ENCODE data around the gene DKKL1. TPM values are rescaled to one million over a fixed set of nuclear protein-coding genes. Genes with fewer than 3 reads are reported as not detected.
A peak's percentile ranks its signal among the peaks of the same experiment; 100 is the strongest.

The DKKL1 gene
- polyA plus RNA-seq, 4 donors, result 0.19 to 0.66 TPM; not detected in 2

DNA sequence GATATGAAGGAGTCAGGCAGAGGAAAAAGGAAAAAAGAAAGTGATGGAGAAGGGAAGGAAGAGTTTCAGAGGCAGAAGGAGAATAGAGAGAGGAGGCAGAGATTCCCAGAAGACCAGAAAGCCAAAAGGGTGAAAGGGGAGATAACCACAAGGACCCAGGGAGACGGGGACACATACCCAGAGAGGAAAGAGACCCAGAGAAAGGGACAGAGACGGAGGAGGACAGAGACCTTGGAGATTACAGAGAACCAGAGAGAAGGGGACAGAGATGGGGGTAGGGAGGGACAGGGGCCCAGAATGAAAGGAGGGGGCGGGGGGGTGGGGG lies 58.2 kb downstream of the DKKL1 start:
- Histone ChIP-seq H3K27me3 (ENCODE audit: control insufficient read depth in 3 of 3, insufficient read depth in 3 of 3, low read length in 3 of 3) (peaks cover 20 to 100% (median 47%) of the 10 kb centered on the region in 3 donors), H3K36me3 (ENCODE audit: control insufficient read depth in 3 of 3, insufficient read depth in 2 of 3, low read depth in 1 of 3, low read length in 3 of 3) (no peaks in the 10 kb centered on the region), H3K27ac (ENCODE audit: low read depth in 1 of 3, low read length in 2 of 3) (no peak overlapping the region), H3K4me3 (ENCODE audit: low read depth in 1 of 3, low read length in 3 of 3) (no peak overlapping the region), H3K9me3 (ENCODE audit: control insufficient read depth in 2 of 2, insufficient read depth in 1 of 2, low read depth in 1 of 2, low read length in 1 of 2) (no peaks in the 10 kb centered on the region), H3K4me1 (ENCODE audit: control insufficient read depth in 3 of 3, insufficient read depth in 2 of 3, low read depth in 1 of 3, low read length in 2 of 3) (peaks cover 0 to 2% (median 0%) of the 10 kb centered on the region in 3 donors)
- no peak for DNase-seq
- FAIRE-seq, result no peak
- 14 to 38% (median 29%) methylated on average over 2 to 3 of the region's 3 CpGs for WGBS, 3 donors

DNA sequence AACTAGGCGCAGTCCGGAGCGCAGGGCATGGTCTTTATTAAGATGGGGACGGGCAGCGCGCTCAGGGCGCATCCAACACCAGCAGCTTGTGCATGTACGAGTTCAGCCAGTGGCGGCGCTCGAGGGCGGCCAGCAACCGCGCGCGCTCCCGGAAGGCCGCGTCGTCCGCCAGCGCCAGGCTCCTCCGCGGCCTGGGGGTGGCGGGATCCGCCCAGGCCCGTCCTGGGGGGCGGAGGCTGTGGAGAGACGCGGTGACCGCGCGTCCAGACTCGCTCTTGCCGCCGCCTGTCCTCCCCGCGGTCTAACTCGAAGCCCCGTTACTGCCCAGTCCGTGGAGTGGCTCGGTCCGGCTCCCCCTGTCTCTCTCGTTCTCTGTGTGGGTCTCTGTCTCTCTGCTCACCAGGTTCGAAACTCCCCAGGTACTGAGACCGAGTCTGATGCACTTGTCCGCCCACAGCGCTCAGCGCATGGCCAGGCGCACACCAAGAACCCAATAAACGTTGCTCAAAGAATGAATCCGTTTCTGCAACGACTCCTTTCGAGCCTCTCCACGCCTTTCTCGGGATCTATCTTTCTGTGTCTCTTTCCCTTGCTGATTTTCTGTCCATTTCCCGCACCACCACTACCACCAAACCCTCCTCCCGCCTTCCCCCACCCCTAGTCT lies 58.9 kb downstream of the DKKL1 start:
- Histone ChIP-seq H3K4me1 (ENCODE audit: control insufficient read depth in 3 of 3, insufficient read depth in 2 of 3, low read depth in 1 of 3, low read length in 2 of 3) (peaks cover 0 to 2% (median 0%) of the 10 kb centered on the region in 3 donors), H3K9me3 (ENCODE audit: control insufficient read depth in 2 of 2, insufficient read depth in 1 of 2, low read depth in 1 of 2, low read length in 1 of 2) (no peaks in the 10 kb centered on the region), H3K36me3 (ENCODE audit: control insufficient read depth in 3 of 3, insufficient read depth in 2 of 3, low read depth in 1 of 3, low read length in 3 of 3) (no peaks in the 10 kb centered on the region), H3K4me3 (ENCODE audit: low read depth in 1 of 3, low read length in 3 of 3) (peak overlapping the region in 1 of 3 donors; percentile 18), H3K27me3 (ENCODE audit: control insufficient read depth in 3 of 3, insufficient read depth in 3 of 3, low read length in 3 of 3) (peaks cover 20 to 100% (median 51%) of the 10 kb centered on the region in 3 donors), H3K27ac (ENCODE audit: low read depth in 1 of 3, low read length in 2 of 3) (no peak overlapping the region)
- FAIRE-seq, result no peak
- DNase-seq, result peak in 1 of 2 donors; percentile 41
- 4 to 5% (median 4%) methylated on average over 52 to 58 of the region's 58 CpGs for whole genome bisulfite sequencing, 3 donors

DNA sequence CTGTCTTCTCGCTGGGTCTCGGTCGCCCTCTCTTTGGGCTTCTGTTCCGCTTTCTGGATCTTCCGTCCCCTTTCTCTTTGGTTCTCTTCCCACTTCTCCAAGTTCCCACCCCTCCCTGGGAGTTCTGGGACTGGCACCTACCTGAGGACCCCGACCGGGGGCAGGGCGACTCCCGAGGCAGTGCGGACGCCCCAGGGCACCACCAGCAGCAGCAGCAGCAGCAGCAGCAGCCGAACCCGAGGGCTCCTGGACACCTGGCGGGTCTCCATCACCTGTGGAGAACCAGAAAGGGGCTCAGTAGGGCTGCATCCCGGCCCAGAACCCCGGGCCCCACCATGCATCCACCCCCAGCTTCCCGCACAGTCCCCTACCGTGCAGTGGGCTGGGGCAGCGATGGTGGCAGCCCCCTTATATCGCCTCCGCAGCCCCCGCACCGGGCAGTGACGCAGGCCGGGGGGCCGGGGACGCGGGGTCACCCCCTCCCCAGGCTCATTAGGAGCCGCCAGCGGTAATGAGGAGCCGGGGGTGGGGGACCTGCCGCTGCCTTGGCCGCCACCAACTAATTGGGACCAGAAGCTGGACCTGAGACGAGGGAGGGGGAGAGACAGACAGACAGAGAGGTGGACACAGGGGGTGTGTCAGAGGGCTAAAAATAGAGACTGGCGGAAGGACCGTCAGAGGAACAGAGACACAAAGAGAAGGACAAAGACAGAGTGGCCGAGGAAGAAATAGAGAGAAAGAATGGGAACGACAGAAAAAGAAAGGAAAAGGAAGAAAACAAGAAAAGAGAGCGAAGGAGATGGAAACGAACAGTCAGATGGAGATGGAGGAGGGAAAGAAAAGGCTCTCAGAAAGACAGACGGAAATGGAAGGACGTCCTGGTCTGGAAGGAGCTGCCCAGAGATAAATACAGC lies 59.7 kb downstream of the DKKL1 start, which contains the start of gene PTH2:
Gene PTH2 (minus strand): TSS at position 371 of the 914 bp plus-strand sequence. CDS start 102 bp downstream, at position 269.
- peaks cover 0 to 2% of the 10 kb centered on the region in 2 donors for H3K9me3 ChIP-seq (ENCODE audit: control insufficient read depth in 2 of 2, insufficient read depth in 1 of 2, low read depth in 1 of 2, low read length in 1 of 2)

DNA sequence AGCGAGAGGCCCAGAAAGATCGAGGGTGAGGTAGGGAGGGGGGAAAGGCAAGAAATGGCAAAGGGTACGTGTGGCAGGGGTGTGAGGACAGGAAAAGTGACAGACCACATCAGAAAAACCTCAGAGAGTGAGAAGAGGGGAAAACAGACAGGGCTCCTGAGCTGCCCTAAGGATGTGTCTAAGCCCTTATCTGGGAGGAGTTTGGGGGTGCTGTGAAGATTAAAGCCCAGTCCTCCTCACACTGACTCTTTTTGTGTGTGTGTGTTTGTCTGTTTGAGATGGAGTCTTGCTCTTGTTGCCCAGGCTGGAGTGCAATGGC lies 60.3 kb downstream of the DKKL1 start:
- no peaks in the 10 kb centered on the region for H3K36me3 ChIP-seq (ENCODE audit: control insufficient read depth in 3 of 3, insufficient read depth in 2 of 3, low read depth in 1 of 3, low read length in 3 of 3)
- FAIRE-seq (no peak), DNase-seq (no peak)
- peaks cover 20 to 100% (median 57%) of the 10 kb centered on the region in 3 donors for H3K27me3 ChIP-seq (ENCODE audit: control insufficient read depth in 3 of 3, insufficient read depth in 3 of 3, low read length in 3 of 3)
- H3K9me3 ChIP-seq (ENCODE audit: control insufficient read depth in 2 of 2, insufficient read depth in 1 of 2, low read depth in 1 of 2, low read length in 1 of 2), result peaks cover 0 to 2% of the 10 kb centered on the region in 2 donors
- peaks cover 0 to 2% (median 0%) of the 10 kb centered on the region in 3 donors for H3K4me1 ChIP-seq (ENCODE audit: control insufficient read depth in 3 of 3, insufficient read depth in 2 of 3, low read depth in 1 of 3, low read length in 2 of 3)
- no peak overlapping the region for H3K4me3 ChIP-seq (ENCODE audit: low read depth in 1 of 3, low read length in 3 of 3)
- no peak overlapping the region for H3K27ac ChIP-seq (ENCODE audit: low read depth in 1 of 3, low read length in 2 of 3)
- 0 to 11% (median 8%) methylated on average over 3 of the region's 3 CpGs for WGBS, 3 donors

More for the DNA sequence above, 59.7 kb downstream of the DKKL1 start, which contains the start of gene PTH2:
- H3K4me1 ChIP-seq (ENCODE audit: control insufficient read depth in 3 of 3, insufficient read depth in 2 of 3, low read depth in 1 of 3, low read length in 2 of 3), result peaks cover 0 to 2% (median 0%) of the 10 kb centered on the region in 3 donors
- H3K4me3 ChIP-seq (ENCODE audit: low read depth in 1 of 3, low read length in 3 of 3), result peak within 1 kb of the TSS in 1 of 3 donors; percentile 18
- no peak within 1 kb of the TSS for H3K27ac ChIP-seq (ENCODE audit: low read depth in 1 of 3, low read length in 2 of 3)
- no peaks in the 10 kb centered on the region for H3K36me3 ChIP-seq (ENCODE audit: control insufficient read depth in 3 of 3, insufficient read depth in 2 of 3, low read depth in 1 of 3, low read length in 3 of 3)
- FAIRE-seq, result no peak
- peaks cover 20 to 100% (median 56%) of the 10 kb centered on the region in 3 donors for H3K27me3 ChIP-seq (ENCODE audit: control insufficient read depth in 3 of 3, insufficient read depth in 3 of 3, low read length in 3 of 3)
- 9 to 14% (median 12%) methylated on average over 40 to 42 of the region's 42 CpGs for WGBS, 3 donors
- DNase-seq, result no peak

Other genes with a start within 250 kb of the DKKL1 start
- gene LIN7B, start 249.5 kb upstream of the DKKL1 start, polyA plus RNA-seq, result 10 to 100 TPM in 2 of 4 donors, 1 to 10 TPM in 2; 7.7 to 21.9 (median 14.5) TPM
- gene C19orf73, start 244.7 kb upstream of the DKKL1 start, polyA plus RNA-seq, result 1 to 10 TPM; 1.4 to 7.6 (median 4.4) TPM
- 10 to 100 TPM in 3 of 4 donors, 1 to 10 TPM in 1; 2.8 to 48.6 (median 30.1) TPM for gene PPFIA3, start 244.3 kb upstream of the DKKL1 start, polyA plus RNA-seq
- 1 to 10 TPM in 3 of 4 donors, under 1 TPM in 1; 0.67 to 2.6 (median 2.0) TPM for gene HRC, start 208.5 kb upstream of the DKKL1 start, polyA plus RNA-seq
- 100 to 1,000 TPM in 2 of 4 donors, 10 to 100 TPM in 2; 15.8 to 298 (median 92.6) TPM for gene TRPM4, start 206.1 kb upstream of the DKKL1 start, polyA plus RNA-seq
- gene SLC6A16, start 38.7 kb upstream of the DKKL1 start, polyA plus RNA-seq, result 1 to 10 TPM in 1 of 4 donors, under 1 TPM in 2, not detected in 1; 0.27 to 1.4 (median 0.34) TPM
- gene CD37, start 28.5 kb upstream of the DKKL1 start, polyA plus RNA-seq, result 10 to 100 TPM in 1 of 4 donors, 1 to 10 TPM in 3; 2.7 to 11.6 (median 6.9) TPM
- gene TEAD2, start 1.5 kb upstream of the DKKL1 start, polyA plus RNA-seq, result 10 to 100 TPM in 2 of 4 donors, 1 to 10 TPM in 2; 1.8 to 17.2 (median 8.8) TPM
- gene KASH5, start 24.4 kb downstream of the DKKL1 start, polyA plus RNA-seq, result not detected
- gene PTH2, start 59.6 kb downstream of the DKKL1 start, polyA plus RNA-seq, result not detected
- not detected for gene GFY, start 61.5 kb downstream of the DKKL1 start, polyA plus RNA-seq
- gene SLC17A7, start 77.7 kb downstream of the DKKL1 start, polyA plus RNA-seq, result 1 to 10 TPM in 1 of 4 donors, under 1 TPM in 3; 0.09 to 1.1 (median 0.25) TPM
- gene PIH1D1, start 87.9 kb downstream of the DKKL1 start, polyA plus RNA-seq, result 100 to 1,000 TPM in 1 of 4 donors, 10 to 100 TPM in 3; 81.1 to 115 (median 89.6) TPM
- 100 to 1,000 TPM in 2 of 4 donors, 10 to 100 TPM in 2; 26.3 to 130 (median 83.6) TPM for gene ALDH16A1, start 89.3 kb downstream of the DKKL1 start, polyA plus RNA-seq
- gene FLT3LG, start 110.3 kb downstream of the DKKL1 start, polyA plus RNA-seq, result 1 to 10 TPM; 4.9 to 10.0 (median 8.2) TPM
- 1,000 to 10,000 TPM; 2,350 to 5,026 (median 3,831) TPM for gene RPL13A, start 123.7 kb downstream of the DKKL1 start, polyA plus RNA-seq
- 1,000 to 10,000 TPM; 2,854 to 5,067 (median 4,011) TPM for gene RPS11, start 132.6 kb downstream of the DKKL1 start, polyA plus RNA-seq
- gene FCGRT, start 148.8 kb downstream of the DKKL1 start, polyA plus RNA-seq, result 100 to 1,000 TPM; 354 to 583 (median 513) TPM
- 100 to 1,000 TPM in 2 of 4 donors, 10 to 100 TPM in 2; 38.0 to 687 (median 248) TPM for gene RCN3, start 164.1 kb downstream of the DKKL1 start, polyA plus RNA-seq
- gene NOSIP, start 216.7 kb downstream of the DKKL1 start, polyA plus RNA-seq, result 100 to 1,000 TPM in 3 of 4 donors, 10 to 100 TPM in 1; 51.8 to 181 (median 134) TPM
- 10 to 100 TPM; 14.2 to 23.7 (median 18.0) TPM for gene PRRG2, start 217.4 kb downstream of the DKKL1 start, polyA plus RNA-seq
- 10 to 100 TPM in 2 of 4 donors, 1 to 10 TPM in 2; 2.4 to 18.4 (median 8.0) TPM for gene PRR12, start 227.3 kb downstream of the DKKL1 start, polyA plus RNA-seq

All from small intestine (tissue), 7 donors.